RWPE2 (cell line): ENCODE results near the gene FARP2.

ENCODE experiments used
- ATAC-seq: fragments of 200-7000 bp; cut with Tn5 transposase; 3 replicates; pipeline ENCODE4 v1.9.1; 2021; ENCODE audit warnings: low read depth
- DNase-seq: peaks from one replicate; pipeline ENCODE4 v3.0.0-alpha.2; 2020; ENCODE audit warnings: low spot score
- H3K27ac ChIP-seq: fragments of 450-650 bp; 2 replicates; pipeline ENCODE4 v1.5.1; 2017; ENCODE audit warnings: mild to moderate bottlenecking; ENCODE audit not compliant: poor library complexity, severe bottlenecking
- H3K27me3 ChIP-seq: fragments of 250-450 bp; sonication (Bioruptor Pico); 2 replicates; pipeline ENCODE4 v1.5.1; 2021; ENCODE audit warnings: mild to moderate bottlenecking, moderate library complexity; ENCODE audit not compliant: insufficient read depth, poor library complexity, severe bottlenecking
- H3K36me3 ChIP-seq: fragments of 250-450 bp; sonication (Bioruptor Pico); 2 replicates; pipeline ENCODE4 v1.5.1; 2020; ENCODE audit warnings: low read depth, mild to moderate bottlenecking, moderate library complexity
- H3K4me1 ChIP-seq: fragments of 250-450 bp; sonication (Bioruptor Pico); 2 replicates; pipeline ENCODE4 v1.5.1; 2021; ENCODE audit warnings: mild to moderate bottlenecking, moderate library complexity; ENCODE audit not compliant: insufficient read depth, poor library complexity, severe bottlenecking
- H3K4me3 ChIP-seq: fragments of 250-450 bp; sonication (Bioruptor Pico); 2 replicates; pipeline ENCODE4 v1.5.1; 2021; ENCODE audit warnings: mild to moderate bottlenecking, moderate library complexity; ENCODE audit not compliant: severe bottlenecking
- H3K9me3 ChIP-seq: fragments of 250-450 bp; sonication (Bioruptor Pico); 2 replicates; pipeline ENCODE4 v1.5.1; 2021; ENCODE audit warnings: mild to moderate bottlenecking, moderate library complexity; ENCODE audit not compliant: severe bottlenecking
- TF ChIP-seq, protein P1 (sequence below): fragments of 450-650 bp; IDR thresholded peaks from one replicate; pipeline ENCODE4 v1.5.1; 2017; ENCODE audit warnings: mild to moderate bottlenecking, moderate library complexity; ENCODE audit not compliant: poor library complexity, severe bottlenecking

FARP2 gene

GRCh38 chr2:241473399-241473798 lies 117.3 kb downstream of the FARP2 start:
- Histone ChIP-seq H3K9me3 (no peaks in the 10 kb centered on the region), H3K4me3 (no peak overlapping the region), H3K4me1 (no peaks in the 10 kb centered on the region), H3K27me3 (no peaks in the 10 kb centered on the region), H3K36me3 (no peaks in the 10 kb centered on the region), H3K27ac (no peak overlapping the region)
- DNase-seq (no peak), ATAC-seq (no peak)
- TF ChIP-seq, protein P1, sequence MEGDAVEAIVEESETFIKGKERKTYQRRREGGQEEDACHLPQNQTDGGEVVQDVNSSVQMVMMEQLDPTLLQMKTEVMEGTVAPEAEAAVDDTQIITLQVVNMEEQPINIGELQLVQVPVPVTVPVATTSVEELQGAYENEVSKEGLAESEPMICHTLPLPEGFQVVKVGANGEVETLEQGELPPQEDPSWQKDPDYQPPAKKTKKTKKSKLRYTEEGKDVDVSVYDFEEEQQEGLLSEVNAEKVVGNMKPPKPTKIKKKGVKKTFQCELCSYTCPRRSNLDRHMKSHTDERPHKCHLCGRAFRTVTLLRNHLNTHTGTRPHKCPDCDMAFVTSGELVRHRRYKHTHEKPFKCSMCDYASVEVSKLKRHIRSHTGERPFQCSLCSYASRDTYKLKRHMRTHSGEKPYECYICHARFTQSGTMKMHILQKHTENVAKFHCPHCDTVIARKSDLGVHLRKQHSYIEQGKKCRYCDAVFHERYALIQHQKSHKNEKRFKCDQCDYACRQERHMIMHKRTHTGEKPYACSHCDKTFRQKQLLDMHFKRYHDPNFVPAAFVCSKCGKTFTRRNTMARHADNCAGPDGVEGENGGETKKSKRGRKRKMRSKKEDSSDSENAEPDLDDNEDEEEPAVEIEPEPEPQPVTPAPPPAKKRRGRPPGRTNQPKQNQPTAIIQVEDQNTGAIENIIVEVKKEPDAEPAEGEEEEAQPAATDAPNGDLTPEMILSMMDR = no peak

GRCh38 chr2:241475267-241475666 lies 119.2 kb downstream of the FARP2 start:
- Histone ChIP-seq H3K27ac (no peak overlapping the region), H3K4me1 (no peaks in the 10 kb centered on the region), H3K4me3 (no peak overlapping the region), H3K36me3 (no peaks in the 10 kb centered on the region), H3K27me3 (no peaks in the 10 kb centered on the region), H3K9me3 (no peaks in the 10 kb centered on the region)
- TF ChIP-seq, protein P1 = no peak
- ATAC-seq (no peak), DNase-seq (no peak)

DNA sequence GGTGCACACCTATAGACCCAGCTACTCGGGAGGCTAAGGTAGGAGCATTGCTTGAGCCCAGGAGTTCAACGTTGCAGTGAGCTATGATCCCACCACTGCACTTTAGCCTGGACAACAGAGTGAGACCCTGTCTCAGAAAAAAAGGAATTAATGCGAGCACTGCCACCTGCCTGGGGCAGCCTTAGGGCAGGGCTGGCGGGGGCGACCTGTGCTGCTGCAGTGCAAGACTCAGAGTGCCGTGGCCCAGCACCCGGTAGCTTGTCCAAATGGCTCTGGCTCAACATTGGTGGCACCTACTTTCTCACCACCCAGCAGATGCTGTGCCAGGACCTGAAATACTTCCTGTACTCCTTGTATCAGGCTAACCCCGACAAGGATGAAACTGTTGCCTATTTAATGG lies 122.1 kb downstream of the FARP2 start:
- H3K36me3 ChIP-seq = no peaks in the 10 kb centered on the region
- DNase-seq = no peak
- H3K27me3 ChIP-seq = no peaks in the 10 kb centered on the region
- no peaks in the 10 kb centered on the region for H3K4me1 ChIP-seq
- H3K27ac ChIP-seq = no peak overlapping the region
- no peak for ATAC-seq
- H3K9me3 ChIP-seq = no peaks in the 10 kb centered on the region
- H3K4me3 ChIP-seq = no peak overlapping the region
- TF ChIP-seq, protein P1 = no peak

DNA sequence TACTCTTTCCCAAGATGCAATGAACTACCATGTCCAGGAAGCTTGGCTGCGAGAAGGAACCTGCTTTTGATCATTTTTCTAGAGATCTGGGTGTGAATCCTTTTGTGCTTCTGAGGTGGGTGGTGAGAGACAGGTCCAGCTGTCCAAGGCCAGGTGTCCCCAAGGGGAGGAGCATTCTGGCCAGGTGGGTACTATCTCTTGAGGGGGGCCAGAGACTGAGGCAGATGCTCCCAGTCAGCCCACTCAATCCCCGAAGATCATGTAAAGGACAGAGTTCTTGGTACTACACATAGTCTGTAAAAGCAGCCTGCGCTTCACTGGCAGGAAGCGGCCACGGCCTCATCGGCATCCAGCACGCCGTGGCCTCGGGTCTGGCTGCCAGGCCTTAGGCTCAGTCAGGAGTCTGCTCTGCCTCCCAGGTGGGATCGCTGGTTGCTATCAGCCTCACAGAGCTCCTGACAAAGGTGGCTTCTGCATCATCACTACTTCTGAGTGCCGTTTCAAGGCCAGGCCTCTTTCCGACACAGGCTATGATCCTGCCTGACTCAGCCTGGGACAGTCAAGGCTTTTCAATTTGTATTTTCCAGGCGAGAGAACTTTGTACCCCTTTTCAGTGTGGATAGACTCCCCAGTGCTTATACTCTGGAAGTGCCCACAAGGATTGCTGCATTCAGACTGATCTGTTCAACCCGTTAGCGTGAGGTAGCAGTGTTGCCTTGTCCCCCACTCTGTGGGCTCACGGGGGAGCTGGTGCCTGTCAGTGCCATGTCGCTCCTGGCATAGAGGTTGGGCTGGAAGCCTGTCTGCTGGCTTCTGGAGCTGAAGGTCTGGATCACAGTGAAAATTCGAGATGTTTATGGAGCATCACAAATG lies 123.2 kb downstream of the FARP2 start:
- TF ChIP-seq, protein P1 = no peak
- no peaks in the 10 kb centered on the region for H3K4me1 ChIP-seq
- no peak for ATAC-seq
- H3K36me3 ChIP-seq = no peaks in the 10 kb centered on the region
- H3K4me3 ChIP-seq = no peak overlapping the region
- H3K9me3 ChIP-seq = no peaks in the 10 kb centered on the region
- DNase-seq = no peak
- no peaks in the 10 kb centered on the region for H3K27me3 ChIP-seq
- H3K27ac ChIP-seq = no peak overlapping the region

GRCh38 chr2:241481687-241482086 lies 125.6 kb downstream of the FARP2 start:
- ATAC-seq (no peak), DNase-seq (no peak)
- H3K4me1 ChIP-seq = no peaks in the 10 kb centered on the region
- no peak overlapping the region for H3K27ac ChIP-seq
- H3K36me3 ChIP-seq = no peaks in the 10 kb centered on the region
- TF ChIP-seq, protein P1 = no peak
- no peaks in the 10 kb centered on the region for H3K27me3 ChIP-seq
- no peak overlapping the region for H3K4me3 ChIP-seq
- H3K9me3 ChIP-seq = no peaks in the 10 kb centered on the region
